ENCODE data around the gene HMBS. TPM values are rescaled to one million over a fixed set of nuclear protein-coding genes. Genes with fewer than 3 reads are reported as not detected.

The HMBS gene
- total and polyA plus RNA-seq, 11 donors, result 8.1 to 34.0 (median 16.6) TPM

DNA sequence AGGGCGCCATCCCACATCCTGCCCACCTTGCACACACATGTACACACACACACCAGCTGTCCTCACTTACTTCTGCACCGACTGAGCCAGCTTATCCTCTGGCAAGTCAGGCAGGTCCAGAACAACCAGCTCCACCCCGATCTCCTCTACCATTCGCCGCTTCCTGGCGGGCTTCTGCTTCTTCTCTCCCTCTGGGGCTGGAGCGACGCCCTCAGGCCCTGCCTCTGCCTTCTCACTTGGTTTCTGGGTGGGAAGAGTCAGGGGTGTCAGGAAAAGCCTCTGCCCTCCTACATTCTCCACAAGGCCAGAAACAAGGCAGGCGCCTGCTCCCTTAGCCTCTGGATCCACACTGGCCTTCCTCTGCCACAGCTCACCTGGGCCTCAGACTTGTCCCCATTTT is 36.0 kb upstream of the HMBS start:
- DNase-seq (no peak), ATAC-seq (no peak)
- Histone ChIP-seq H3K36me3 (peaks cover 0 to 94% (median 89%) of the 10 kb centered on the region in 9 donors), H3K4me1 (no peaks in the 10 kb centered on the region), H3K27ac (no peak overlapping the region), H3K4me3 (no peak overlapping the region), H3K9me3 (no peaks in the 10 kb centered on the region), H3K27me3 (no peaks in the 10 kb centered on the region)
- intact Hi-C loops (cut with DNase I), result no loop called here
- WGBS, 4 donors, result 90 to 95% (median 94%) methylated on average over 9 of the region's 9 CpGs
- no peak for TF ChIP-seq POLR2A (IDR thresholded peaks at IDR 0.05)
- TF ChIP-seq, protein P1, sequence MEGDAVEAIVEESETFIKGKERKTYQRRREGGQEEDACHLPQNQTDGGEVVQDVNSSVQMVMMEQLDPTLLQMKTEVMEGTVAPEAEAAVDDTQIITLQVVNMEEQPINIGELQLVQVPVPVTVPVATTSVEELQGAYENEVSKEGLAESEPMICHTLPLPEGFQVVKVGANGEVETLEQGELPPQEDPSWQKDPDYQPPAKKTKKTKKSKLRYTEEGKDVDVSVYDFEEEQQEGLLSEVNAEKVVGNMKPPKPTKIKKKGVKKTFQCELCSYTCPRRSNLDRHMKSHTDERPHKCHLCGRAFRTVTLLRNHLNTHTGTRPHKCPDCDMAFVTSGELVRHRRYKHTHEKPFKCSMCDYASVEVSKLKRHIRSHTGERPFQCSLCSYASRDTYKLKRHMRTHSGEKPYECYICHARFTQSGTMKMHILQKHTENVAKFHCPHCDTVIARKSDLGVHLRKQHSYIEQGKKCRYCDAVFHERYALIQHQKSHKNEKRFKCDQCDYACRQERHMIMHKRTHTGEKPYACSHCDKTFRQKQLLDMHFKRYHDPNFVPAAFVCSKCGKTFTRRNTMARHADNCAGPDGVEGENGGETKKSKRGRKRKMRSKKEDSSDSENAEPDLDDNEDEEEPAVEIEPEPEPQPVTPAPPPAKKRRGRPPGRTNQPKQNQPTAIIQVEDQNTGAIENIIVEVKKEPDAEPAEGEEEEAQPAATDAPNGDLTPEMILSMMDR (IDR thresholded peaks at IDR 0.05), result no peak

DNA sequence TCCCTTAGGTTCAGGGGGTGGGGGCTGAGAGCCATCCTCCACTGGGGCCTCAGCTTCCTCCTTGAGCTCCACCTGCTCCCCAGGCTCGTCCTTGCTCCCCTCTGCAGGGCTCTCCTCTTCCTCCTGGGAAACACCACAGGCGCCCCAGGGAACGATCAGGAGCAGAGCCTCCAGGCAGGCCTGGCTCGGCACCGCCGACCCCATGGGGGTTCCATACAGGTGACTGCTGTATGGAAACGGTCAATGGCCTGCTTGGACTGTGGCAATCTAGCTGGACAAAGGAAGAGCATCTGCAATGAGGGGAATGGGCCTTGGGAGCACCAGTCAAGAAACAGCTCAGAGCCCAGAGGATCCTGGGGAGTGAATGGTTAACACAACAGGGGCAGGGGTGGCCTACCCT is 35.6 kb upstream of the HMBS start:
- Histone ChIP-seq H3K27ac (no peak overlapping the region), H3K9me3 (no peaks in the 10 kb centered on the region), H3K27me3 (no peaks in the 10 kb centered on the region), H3K36me3 (peaks cover 0 to 99% (median 93%) of the 10 kb centered on the region in 9 donors), H3K4me1 (no peaks in the 10 kb centered on the region), H3K4me3 (no peak overlapping the region)
- intact Hi-C loops (cut with DNase I), result no loop called here
- no peak for DNase-seq
- WGBS, 4 donors, result 92 to 97% (median 94%) methylated on average over 6 to 7 of the region's 7 CpGs
- no peak for ATAC-seq
- TF ChIP-seq, protein P1 (IDR thresholded peaks at IDR 0.05), result no peak

DNA sequence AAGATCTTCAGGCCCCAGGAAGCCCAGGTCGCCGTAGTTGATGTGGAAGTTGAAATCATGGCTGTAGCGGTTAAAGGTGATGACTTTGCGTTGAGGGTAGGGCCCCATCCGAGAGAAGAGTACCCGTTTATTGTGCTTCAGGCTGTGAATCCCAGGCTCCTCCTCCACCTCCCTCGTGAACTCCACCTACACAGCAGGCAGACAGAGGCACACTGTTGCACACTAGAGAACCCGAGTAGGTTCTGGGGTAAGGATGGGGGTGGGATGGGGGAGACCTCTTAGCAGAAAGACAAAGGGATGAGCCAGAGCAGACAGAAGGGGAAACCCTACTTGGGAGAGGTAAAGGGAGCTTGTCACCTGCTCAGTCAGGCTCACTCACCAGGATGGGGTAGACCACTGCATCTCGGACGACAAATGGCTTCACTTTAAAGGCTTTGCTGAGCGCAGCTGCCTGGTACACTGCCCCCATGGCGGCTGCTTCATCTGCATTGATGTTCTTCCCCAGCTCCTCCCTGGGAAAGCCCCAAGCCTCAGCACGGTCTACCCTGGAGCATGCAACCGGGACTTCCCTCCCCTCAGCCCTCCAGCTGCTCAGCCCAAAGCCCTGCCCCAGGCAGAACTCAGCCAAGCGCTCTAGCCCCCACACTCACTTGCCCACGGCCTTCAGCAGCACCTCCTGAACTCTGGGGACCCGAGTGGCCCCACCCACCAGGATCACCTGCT is 33.1 kb upstream of the HMBS start:
- no peak for DNase-seq
- 87 to 89% (median 88%) methylated on average over 16 to 17 of the region's 17 CpGs for WGBS, 4 donors
- intact Hi-C loops (cut with DNase I), result no loop called here
- H3K27me3 ChIP-seq, result no peaks in the 10 kb centered on the region
- TF ChIP-seq, protein P1 (IDR thresholded peaks at IDR 0.05), result no peak
- TF ChIP-seq POLR2A (IDR thresholded peaks at IDR 0.05), result no peak
- H3K9me3 ChIP-seq, result no peaks in the 10 kb centered on the region
- no peak for ATAC-seq
- H3K36me3 ChIP-seq, result peaks cover 0 to 91% (median 87%) of the 10 kb centered on the region in 9 donors
- no peak overlapping the region for H3K27ac ChIP-seq
- peaks cover 0 to 16% (median 11%) of the 10 kb centered on the region in 12 donors for H3K4me1 ChIP-seq
- no peak overlapping the region for H3K4me3 ChIP-seq

DNA sequence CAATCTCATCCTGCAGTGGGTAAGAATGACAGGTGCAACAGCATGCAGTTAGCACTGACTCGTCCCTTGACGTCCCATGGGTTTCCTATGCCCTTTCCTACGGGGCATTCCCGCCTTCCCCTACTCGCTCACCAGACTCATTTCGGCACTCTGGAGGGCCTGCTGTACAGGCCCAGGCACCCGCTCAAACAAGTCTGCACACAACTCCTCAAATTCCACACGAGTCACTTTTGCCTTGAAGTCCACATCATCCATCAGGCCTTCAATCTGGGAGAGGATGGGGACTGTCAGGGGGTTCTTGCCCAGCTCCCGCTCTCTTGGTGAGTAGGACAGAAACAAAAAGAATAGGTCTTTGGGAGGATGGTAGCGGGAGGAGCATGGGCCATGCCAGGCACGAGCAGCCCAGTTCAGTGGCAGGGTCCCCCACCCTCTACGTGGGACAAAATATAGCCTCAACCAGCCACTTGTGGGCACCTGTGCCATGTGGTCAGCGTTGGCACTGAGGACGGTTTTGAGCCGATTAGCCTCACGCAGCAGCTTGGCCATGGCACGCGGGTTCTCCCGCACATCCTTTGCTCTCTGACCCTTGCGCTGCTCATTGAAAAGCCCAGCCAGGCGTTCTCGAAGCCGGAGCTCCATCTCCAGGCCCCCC is 32.4 kb upstream of the HMBS start:
- WGBS, 4 donors, result 91 to 94% (median 93%) methylated on average over 23 of the region's 23 CpGs
- H3K4me3 ChIP-seq, result no peak overlapping the region

More for the DNA sequence above, 32.4 kb upstream of the HMBS start:
- ATAC-seq (no peak), DNase-seq (no peak)
- TF ChIP-seq, protein P1 (IDR thresholded peaks at IDR 0.05), result no peak
- TF ChIP-seq POLR2A (IDR thresholded peaks at IDR 0.05), result no peak
- Histone ChIP-seq H3K9me3 (no peaks in the 10 kb centered on the region), H3K36me3 (peaks cover 0 to 84% (median 80%) of the 10 kb centered on the region in 9 donors), H3K27ac (no peak overlapping the region), H3K4me1 (peaks cover 0 to 16% (median 11%) of the 10 kb centered on the region in 12 donors), H3K27me3 (no peaks in the 10 kb centered on the region)
- intact Hi-C loops (cut with DNase I), result no loop called here

Data from heart left ventricle (tissue), 16 donors.